ENCODE measurements around the gene PRTFDC1.

GRCh38 chr10:24841530-24841929 lies 110.9 kb downstream of the PRTFDC1 start:
- TF ChIP-seq CTCF (IDR thresholded peaks at IDR 0.05; ENCODE audit: extremely low read depth in 1 of 2, insufficient read depth in 1 of 2, low read depth in 1 of 2, low read length in 2 of 2) (no peak), POLR2AphosphoS5 (IDR thresholded peaks at IDR 0.05; ENCODE audit: insufficient read depth, low read depth, low read length) (no peak), POLR2A (IDR thresholded peaks at IDR 0.05; ENCODE audit: low read depth, low read length) (no peak), FOS (IDR thresholded peaks at IDR 0.05; ENCODE audit: borderline replicate concordance, insufficient read depth, low read length) (no peak)

Measured in endothelial cell of umbilical vein (primary cell).